Measurements from ENCODE around the gene BCAS3.

DNA sequence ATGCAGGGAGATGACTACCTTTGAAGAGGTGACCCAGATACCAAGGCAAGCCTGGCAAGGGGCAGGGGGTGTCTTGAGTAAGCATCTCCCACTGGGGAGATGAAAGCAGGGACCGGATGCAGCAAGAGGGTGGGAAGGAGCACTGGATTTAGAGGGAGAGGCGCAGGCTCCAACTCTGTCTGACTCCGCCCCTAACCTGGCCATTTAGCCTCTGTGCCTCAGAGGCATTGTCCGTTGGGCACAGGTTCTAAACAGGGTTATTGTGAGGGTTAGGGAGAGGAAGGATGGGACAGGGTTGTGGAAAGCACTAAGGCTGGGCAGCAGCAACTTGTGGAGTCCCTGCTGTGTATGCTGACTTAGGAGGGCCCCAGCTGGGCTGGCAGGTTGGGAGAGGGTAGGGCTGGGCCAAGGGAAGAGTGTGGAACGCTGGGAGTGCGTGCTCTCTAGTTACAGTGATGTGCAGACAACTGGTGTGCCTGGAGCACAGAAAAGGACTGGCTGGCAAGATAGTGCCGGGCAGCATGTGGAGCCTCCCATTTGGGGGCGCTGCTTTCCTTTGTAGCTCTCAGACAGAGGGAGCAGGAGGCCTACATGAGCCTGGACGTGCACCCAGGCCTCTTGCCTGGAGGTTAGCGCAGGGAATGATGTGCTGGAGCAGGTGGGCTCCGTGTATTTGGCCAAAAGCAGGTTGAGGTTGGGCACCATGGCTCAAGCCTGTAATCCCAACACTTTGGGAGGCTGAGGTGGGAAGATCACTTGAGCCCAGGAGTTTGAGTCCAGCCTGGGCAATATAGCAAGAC lies 748.2 kb downstream of the BCAS3 start:
- TF ChIP-seq CTCF (IDR thresholded peaks at IDR 0.05; ENCODE audit: low read length) (peak; percentile 28; the same call in 1 of the 2 replicates), EZH2 (IDR thresholded peaks at IDR 0.05; ENCODE audit: borderline replicate concordance, low read length) (no peak)

Measured in OCI-LY1 (cell line).